HepG2 (cell line): ENCODE data around the gene PLA2G4B.

Experiments
- CEBPB ChIP-seq: IDR thresholded peaks from 2 replicates; pipeline ENCODE4 v1.6.1; 2011; ENCODE audit warnings: low read depth, low read length, improper control_type of control experiment, borderline replicate concordance
- MYC ChIP-seq: sonication (generic); formaldehyde crosslinking; IDR thresholded peaks from 2 replicates; pipeline ENCODE4 v1.9.0; 2021; ENCODE audit warnings: missing genetic modification reagents, borderline replicate concordance
- SMAD1 ChIP-seq: sonication (generic); formaldehyde crosslinking; IDR thresholded peaks from 2 replicates; pipeline ENCODE4 v1.4.0; 2020; ENCODE audit warnings: missing genetic modification reagents, low read depth, mild to moderate bottlenecking, borderline replicate concordance
- TF ChIP-seq, protein P1 (sequence below): sonication (generic); formaldehyde crosslinking; IDR thresholded peaks from 2 replicates; pipeline ENCODE4 v1.5.0; 2020; ENCODE audit warnings: mild to moderate bottlenecking, missing genetic modification reagents, moderate library complexity
- TF ChIP-seq, protein P2 (sequence below): sonication (generic); formaldehyde crosslinking; IDR thresholded peaks from 2 replicates; pipeline ENCODE4 v1.4.0; 2020; ENCODE audit warnings: mild to moderate bottlenecking, missing genetic modification reagents

GRCh38 chr15:41869770-41870688, 31.4 kb downstream of the PLA2G4B start:
- TF ChIP-seq, protein P1, sequence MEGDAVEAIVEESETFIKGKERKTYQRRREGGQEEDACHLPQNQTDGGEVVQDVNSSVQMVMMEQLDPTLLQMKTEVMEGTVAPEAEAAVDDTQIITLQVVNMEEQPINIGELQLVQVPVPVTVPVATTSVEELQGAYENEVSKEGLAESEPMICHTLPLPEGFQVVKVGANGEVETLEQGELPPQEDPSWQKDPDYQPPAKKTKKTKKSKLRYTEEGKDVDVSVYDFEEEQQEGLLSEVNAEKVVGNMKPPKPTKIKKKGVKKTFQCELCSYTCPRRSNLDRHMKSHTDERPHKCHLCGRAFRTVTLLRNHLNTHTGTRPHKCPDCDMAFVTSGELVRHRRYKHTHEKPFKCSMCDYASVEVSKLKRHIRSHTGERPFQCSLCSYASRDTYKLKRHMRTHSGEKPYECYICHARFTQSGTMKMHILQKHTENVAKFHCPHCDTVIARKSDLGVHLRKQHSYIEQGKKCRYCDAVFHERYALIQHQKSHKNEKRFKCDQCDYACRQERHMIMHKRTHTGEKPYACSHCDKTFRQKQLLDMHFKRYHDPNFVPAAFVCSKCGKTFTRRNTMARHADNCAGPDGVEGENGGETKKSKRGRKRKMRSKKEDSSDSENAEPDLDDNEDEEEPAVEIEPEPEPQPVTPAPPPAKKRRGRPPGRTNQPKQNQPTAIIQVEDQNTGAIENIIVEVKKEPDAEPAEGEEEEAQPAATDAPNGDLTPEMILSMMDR (CRISPR knock-in tag), result no peak
- TF ChIP-seq MYC (CRISPR knock-in tag) (no peak), SMAD1 (no peak), CEBPB (no peak)
- TF ChIP-seq, protein P2, sequence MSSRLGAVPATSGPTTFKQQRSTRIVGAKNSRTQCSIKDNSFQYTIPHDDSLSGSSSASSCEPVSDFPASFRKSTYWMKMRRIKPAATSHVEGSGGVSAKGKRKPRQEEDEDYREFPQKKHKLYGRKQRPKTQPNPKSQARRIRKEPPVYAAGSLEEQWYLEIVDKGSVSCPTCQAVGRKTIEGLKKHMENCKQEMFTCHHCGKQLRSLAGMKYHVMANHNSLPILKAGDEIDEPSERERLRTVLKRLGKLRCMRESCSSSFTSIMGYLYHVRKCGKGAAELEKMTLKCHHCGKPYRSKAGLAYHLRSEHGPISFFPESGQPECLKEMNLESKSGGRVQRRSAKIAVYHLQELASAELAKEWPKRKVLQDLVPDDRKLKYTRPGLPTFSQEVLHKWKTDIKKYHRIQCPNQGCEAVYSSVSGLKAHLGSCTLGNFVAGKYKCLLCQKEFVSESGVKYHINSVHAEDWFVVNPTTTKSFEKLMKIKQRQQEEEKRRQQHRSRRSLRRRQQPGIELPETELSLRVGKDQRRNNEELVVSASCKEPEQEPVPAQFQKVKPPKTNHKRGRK (CRISPR knock-in tag), result no peak
